Neural progenitor cell (in vitro differentiated cells): ENCODE data around the gene SLC44A1. TPM values are rescaled to one million over a fixed set of nuclear protein-coding genes. Genes with fewer than 3 reads are reported as not detected.

Experiments
- DNase-seq: peaks from one replicate; pipeline ENCODE4 v3.0.0-alpha.2; 2016; ENCODE audit warnings: low spot score
- H2AFZ ChIP-seq: fragments of 200-600 bp; sonication (generic); replicated peaks from 2 replicates; pipeline ENCODE4 v1.6.1; 2016; ENCODE audit warnings: antibody characterized with exemption
- H3F3A ChIP-seq: fragments of 200-600 bp; sonication (generic); 2 replicates; pipeline ENCODE4 v1.6.1; 2016; ENCODE audit warnings: antibody characterized with exemption, low read depth
- H3K27ac ChIP-seq: fragments of 200-600 bp; sonication (generic); 2 replicates; pipeline ENCODE4 v1.5.1; 2016; ENCODE audit warnings: mild to moderate bottlenecking
- H3K27me3 ChIP-seq: fragments of 200-600 bp; sonication (generic); 2 replicates; pipeline ENCODE4 v1.6.1; 2016; ENCODE audit warnings: mild to moderate bottlenecking, moderate library complexity
- H3K36me3 ChIP-seq: fragments of 200-600 bp; sonication (generic); 2 replicates; pipeline ENCODE4 v1.5.1; 2016
- H3K4me1 ChIP-seq: fragments of 200-600 bp; sonication (generic); 2 replicates; pipeline ENCODE4 v1.6.1; 2016; ENCODE audit warnings: mixed run types
- H3K4me2 ChIP-seq: fragments of 200-600 bp; sonication (generic); 2 replicates; pipeline ENCODE4 v1.6.1; 2016
- H3K4me3 ChIP-seq: fragments of 200-600 bp; sonication (generic); 2 replicates; pipeline ENCODE4 v1.5.1; 2016
- H3K79me2 ChIP-seq: fragments of 200-600 bp; sonication (generic); 2 replicates; pipeline ENCODE4 v1.6.1; 2016; ENCODE audit warnings: low read depth
- H3K9ac ChIP-seq: fragments of 200-600 bp; sonication (generic); 2 replicates; pipeline ENCODE4 v1.6.1; 2016
- H3K9me3 ChIP-seq: fragments of 200-600 bp; sonication (generic); 2 replicates; pipeline ENCODE4 v1.5.1; 2016; ENCODE audit warnings: low read depth
- H4K20me1 ChIP-seq: fragments of 200-600 bp; sonication (generic); 2 replicates; pipeline ENCODE4 v1.6.1; 2016; ENCODE audit warnings: low read depth
- H3K27ac Mint-ChIP-seq: 3 replicates; pipeline ENCODE4 v1.8.0; 2021; ENCODE audit warnings: mixed read lengths
- H3K27me3 Mint-ChIP-seq: 2 replicates; pipeline ENCODE4 v1.8.0; 2022; ENCODE audit warnings: low read depth, mild to moderate bottlenecking, inconsistent platforms, moderate library complexity, mixed read lengths; ENCODE audit not compliant: insufficient read depth
- H3K36me3 Mint-ChIP-seq: 3 replicates; pipeline ENCODE4 v1.8.0; 2021; ENCODE audit warnings: mixed read lengths
- H3K4me1 Mint-ChIP-seq: 3 replicates; pipeline ENCODE4 v1.8.0; 2021; ENCODE audit warnings: mixed read lengths
- H3K4me3 Mint-ChIP-seq: 3 replicates; pipeline ENCODE4 v1.8.0; 2021; ENCODE audit warnings: mild to moderate bottlenecking, moderate library complexity, mixed read lengths
- H3K9me3 Mint-ChIP-seq: 3 replicates; pipeline ENCODE4 v1.8.0; 2020; ENCODE audit warnings: mixed read lengths
- EZH2 ChIP-seq: fragments of 200-600 bp; sonication (generic); IDR thresholded peaks from 2 replicates; pipeline ENCODE4 v1.6.1; 2017; ENCODE audit warnings: antibody characterized with exemption, mild to moderate bottlenecking, moderate library complexity
- EZH2phosphoT487 ChIP-seq: fragments of 200-600 bp; sonication (generic); IDR thresholded peaks from 2 replicates; pipeline ENCODE4 v1.6.1; 2017; ENCODE audit warnings: antibody characterized with exemption
- total RNA-seq: library from RNA; depleted of rRNA; stranded (reverse); fragments of >200 nt; gene quantifications from 2 replicates; pipeline ENCODE4 v1.2.3, GENCODE V29; 2015; ENCODE audit warnings: low replicate concordance
- TF ChIP-seq, protein P1 (sequence below): fragments of 200-600 bp; sonication (generic); IDR thresholded peaks from 2 replicates; pipeline ENCODE4 v1.5.1; 2017; ENCODE audit warnings: antibody characterized with exemption, mild to moderate bottlenecking

Gene SLC44A1
- total RNA-seq, 1 donor from 2014 or later: 41.4 TPM

DNA sequence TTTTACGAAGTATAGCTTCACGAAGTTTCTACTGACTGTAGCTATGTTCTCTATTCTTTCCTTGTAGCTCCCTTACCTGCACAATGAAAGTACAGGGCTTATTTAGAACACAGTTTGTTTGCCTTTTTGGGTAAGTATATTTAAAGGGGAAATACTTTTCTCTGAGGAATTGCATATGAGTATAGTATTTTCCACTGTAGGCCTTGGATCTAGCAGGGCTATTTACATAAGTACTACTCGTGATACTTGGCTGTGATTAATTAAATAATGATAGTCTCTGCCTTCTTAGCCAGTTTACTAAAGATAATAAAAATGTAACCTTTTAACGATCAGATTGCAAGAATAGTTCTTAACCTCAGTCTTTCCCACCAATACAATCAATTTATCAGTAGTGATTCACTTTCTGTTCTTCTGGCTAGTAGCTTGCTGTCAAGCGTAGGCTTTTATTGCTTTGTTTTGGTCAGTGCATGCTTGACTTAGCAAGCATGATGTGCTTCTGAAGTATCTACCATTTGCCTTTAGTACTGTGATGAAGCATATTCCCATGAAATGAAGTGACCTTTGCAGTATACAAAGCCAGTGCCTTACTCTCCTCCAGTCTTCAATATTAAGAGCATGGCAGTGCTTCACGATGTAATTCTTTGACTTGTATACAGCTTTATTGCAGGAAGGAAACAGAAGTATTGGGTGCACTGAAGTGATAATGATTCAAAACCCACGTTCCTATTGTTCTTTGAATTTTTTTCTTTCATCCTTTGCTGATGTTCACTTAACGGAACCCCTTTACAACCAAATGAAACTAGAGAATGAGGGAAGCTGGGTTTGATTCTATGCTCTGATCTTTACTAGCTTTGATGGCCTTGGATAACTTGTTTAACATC is 64.2 kb downstream of the SLC44A1 start:
- Histone ChIP-seq H3K9ac (no peak overlapping the region), H3K27ac (peak overlapping the region; percentile 40), H3K27me3 (no peaks in the 10 kb centered on the region), H4K20me1 (no peaks in the 10 kb centered on the region), H3K4me2 (peak overlapping the region; percentile 43), H3K9me3 (no peaks in the 10 kb centered on the region), H3K79me2 (no peaks in the 10 kb centered on the region), H3K36me3 (no peaks in the 10 kb centered on the region), H2AFZ (no peak overlapping the region), H3K4me1 (peaks cover 30% of the 10 kb centered on the region), H3K4me3 (no peak overlapping the region), H3F3A (no peaks in the 10 kb centered on the region)
- H3K27ac Mint-ChIP-seq: no peak overlapping the region
- no peaks in the 10 kb centered on the region for H3K9me3 Mint-ChIP-seq
- no peak overlapping the region for H3K4me3 Mint-ChIP-seq
- no peak for TF ChIP-seq EZH2
- TF ChIP-seq, protein P1, sequence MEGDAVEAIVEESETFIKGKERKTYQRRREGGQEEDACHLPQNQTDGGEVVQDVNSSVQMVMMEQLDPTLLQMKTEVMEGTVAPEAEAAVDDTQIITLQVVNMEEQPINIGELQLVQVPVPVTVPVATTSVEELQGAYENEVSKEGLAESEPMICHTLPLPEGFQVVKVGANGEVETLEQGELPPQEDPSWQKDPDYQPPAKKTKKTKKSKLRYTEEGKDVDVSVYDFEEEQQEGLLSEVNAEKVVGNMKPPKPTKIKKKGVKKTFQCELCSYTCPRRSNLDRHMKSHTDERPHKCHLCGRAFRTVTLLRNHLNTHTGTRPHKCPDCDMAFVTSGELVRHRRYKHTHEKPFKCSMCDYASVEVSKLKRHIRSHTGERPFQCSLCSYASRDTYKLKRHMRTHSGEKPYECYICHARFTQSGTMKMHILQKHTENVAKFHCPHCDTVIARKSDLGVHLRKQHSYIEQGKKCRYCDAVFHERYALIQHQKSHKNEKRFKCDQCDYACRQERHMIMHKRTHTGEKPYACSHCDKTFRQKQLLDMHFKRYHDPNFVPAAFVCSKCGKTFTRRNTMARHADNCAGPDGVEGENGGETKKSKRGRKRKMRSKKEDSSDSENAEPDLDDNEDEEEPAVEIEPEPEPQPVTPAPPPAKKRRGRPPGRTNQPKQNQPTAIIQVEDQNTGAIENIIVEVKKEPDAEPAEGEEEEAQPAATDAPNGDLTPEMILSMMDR: no peak
- TF ChIP-seq EZH2phosphoT487: no peak
- H3K36me3 Mint-ChIP-seq: no peaks in the 10 kb centered on the region
- no peaks in the 10 kb centered on the region for H3K27me3 Mint-ChIP-seq
- no peak for DNase-seq
- H3K4me1 Mint-ChIP-seq: peaks cover 7% of the 10 kb centered on the region

DNA sequence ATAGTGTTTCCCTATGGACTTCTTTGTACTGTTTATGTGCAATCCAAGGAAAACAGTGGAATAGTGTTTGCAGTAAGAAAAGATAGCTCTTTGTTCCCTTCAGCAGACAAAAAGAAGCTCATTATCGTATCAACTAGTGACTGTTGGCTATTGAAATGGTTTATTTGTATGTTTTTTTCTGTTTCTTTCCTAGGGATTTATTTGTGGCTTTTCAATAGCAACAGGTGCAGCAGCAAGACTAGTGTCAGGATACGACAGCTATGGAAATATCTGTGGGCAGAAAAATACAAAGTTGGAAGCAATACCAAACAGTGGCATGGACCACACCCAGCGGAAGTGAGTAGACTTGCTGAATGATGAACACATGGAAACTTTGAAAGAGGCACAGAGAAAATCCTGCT is 65.1 kb downstream of the SLC44A1 start:
- peaks cover 7% of the 10 kb centered on the region for H3K4me1 Mint-ChIP-seq
- Histone ChIP-seq H3K4me1 (peaks cover 30% of the 10 kb centered on the region), H3K79me2 (no peaks in the 10 kb centered on the region), H3K9ac (no peak overlapping the region), H3K27me3 (no peaks in the 10 kb centered on the region), H3K27ac (no peak overlapping the region), H3K36me3 (no peaks in the 10 kb centered on the region), H4K20me1 (no peaks in the 10 kb centered on the region), H3K4me3 (no peak overlapping the region), H3K4me2 (peak overlapping the region; percentile 43), H3K9me3 (no peaks in the 10 kb centered on the region), H3F3A (no peaks in the 10 kb centered on the region), H2AFZ (no peak overlapping the region)
- no peak for DNase-seq
- H3K36me3 Mint-ChIP-seq: no peaks in the 10 kb centered on the region
- H3K9me3 Mint-ChIP-seq: no peaks in the 10 kb centered on the region
- TF ChIP-seq EZH2 (no peak), EZH2phosphoT487 (no peak)
- TF ChIP-seq, protein P1: no peak
- no peak overlapping the region for H3K27ac Mint-ChIP-seq
- H3K4me3 Mint-ChIP-seq: no peak overlapping the region
- no peaks in the 10 kb centered on the region for H3K27me3 Mint-ChIP-seq

DNA sequence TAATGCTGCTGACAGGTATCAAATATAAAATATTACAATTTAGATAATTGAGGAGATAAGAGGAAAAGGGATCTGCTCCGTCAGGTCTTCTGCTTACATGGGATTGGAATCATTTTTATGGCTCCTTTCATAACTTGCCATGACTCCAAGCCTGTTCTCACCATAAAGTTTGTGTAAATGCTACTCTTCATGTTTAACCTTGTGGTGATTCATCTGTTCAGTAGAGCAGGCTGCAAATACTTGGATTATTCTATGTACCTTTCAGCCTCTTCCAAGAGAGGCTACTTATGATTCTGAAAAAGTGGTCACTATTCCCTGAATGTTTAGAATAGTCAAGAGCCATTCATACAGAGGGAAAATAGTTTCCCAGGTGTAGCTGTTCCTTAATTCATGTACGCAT is 66.9 kb downstream of the SLC44A1 start:
- peaks cover 30% of the 10 kb centered on the region for H3K4me1 ChIP-seq
- no peak overlapping the region for H3K27ac ChIP-seq

More for the DNA sequence above, 66.9 kb downstream of the SLC44A1 start:
- DNase-seq: no peak
- Histone ChIP-seq H3F3A (no peaks in the 10 kb centered on the region), H3K36me3 (no peaks in the 10 kb centered on the region), H3K9me3 (no peaks in the 10 kb centered on the region), H4K20me1 (no peaks in the 10 kb centered on the region), H3K27me3 (no peaks in the 10 kb centered on the region), H3K9ac (no peak overlapping the region), H3K4me3 (no peak overlapping the region), H2AFZ (no peak overlapping the region), H3K79me2 (no peaks in the 10 kb centered on the region), H3K4me2 (no peak overlapping the region)
- TF ChIP-seq EZH2: no peak
- TF ChIP-seq EZH2phosphoT487: no peak
- TF ChIP-seq, protein P1: no peak
- Mint-ChIP-seq H3K36me3 (no peaks in the 10 kb centered on the region), H3K27ac (no peak overlapping the region), H3K4me1 (peaks cover 7% of the 10 kb centered on the region), H3K9me3 (no peaks in the 10 kb centered on the region), H3K4me3 (no peak overlapping the region), H3K27me3 (no peaks in the 10 kb centered on the region)
